GM12874 (cell line): ENCODE measurements around the gene NR2F1-AS1.

ENCODE experiments used
- CTCF ChIP-seq: IDR thresholded peaks from 2 replicates; pipeline ENCODE4 v1.5.1; 2011; ENCODE audit warnings: low read depth, mild to moderate bottlenecking, control low read depth, low read length, moderate library complexity; ENCODE audit not compliant: insufficient read depth

NR2F1-AS1 gene

GRCh38 chr5:93364378-93364777, 216.6 kb downstream of the NR2F1-AS1 start:
- no peak for TF ChIP-seq CTCF

DNA sequence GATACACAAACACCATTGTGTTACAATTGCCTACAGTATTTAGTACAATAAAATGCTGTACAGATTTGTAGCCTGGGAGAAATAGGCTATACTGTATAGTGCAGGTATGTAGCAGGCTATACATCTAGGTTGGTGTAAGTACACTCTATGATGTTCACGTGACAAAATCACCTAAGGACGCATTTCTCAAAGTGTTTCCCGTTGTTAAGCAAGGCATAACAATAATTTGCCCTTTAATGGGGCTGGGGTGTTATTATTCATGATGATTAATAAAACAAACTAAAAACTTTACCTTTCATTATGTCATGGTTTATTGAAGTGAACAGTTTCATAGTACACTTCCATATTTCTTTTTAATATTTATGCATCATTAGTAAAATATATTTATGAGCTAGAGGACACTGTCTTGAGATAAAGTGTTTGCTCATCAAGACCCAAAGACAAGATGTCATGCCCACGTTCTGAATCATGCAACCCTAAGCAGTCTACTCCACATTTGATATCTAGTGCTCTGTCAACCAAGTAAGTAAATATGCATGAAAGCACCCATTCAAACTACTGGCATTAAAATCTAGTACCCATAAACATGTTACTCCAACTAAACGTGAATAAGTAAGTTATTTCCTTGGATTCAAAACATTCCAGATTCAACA, 220.5 kb downstream of the NR2F1-AS1 start:
- TF ChIP-seq CTCF: no peak

GRCh38 chr5:93359960-93360305, 221.1 kb downstream of the NR2F1-AS1 start:
- TF ChIP-seq CTCF: no peak
